ENCODE measurements around the gene ORAI2.
"Not testable (repeated sequence)": the region's sequence is repeated elsewhere in the genome, so short reads cannot be mapped to it uniquely, and the experiment has no call there.

Gene ORAI2

DNA sequence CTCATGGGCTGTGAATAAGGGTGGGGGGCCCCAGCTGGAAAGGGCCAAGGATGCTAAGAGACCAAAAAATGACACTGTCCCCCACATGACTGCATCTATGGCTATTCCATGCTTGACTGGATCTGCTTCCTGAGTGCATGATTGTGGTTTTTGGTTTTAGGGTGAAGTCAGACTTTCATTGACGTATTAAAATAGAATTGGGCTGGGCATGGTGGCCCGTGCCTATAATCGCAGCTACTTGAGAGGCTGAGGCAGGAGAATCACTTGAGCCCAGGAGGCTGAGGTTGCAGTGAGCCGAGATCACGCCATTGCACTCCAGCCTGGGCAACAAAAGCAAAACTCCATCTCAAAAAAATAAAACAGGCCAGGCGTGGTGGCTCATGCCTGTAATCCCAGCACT is 24.8 kb upstream of the ORAI2 start:
- not testable (repeated sequence) for H3K9me3 Mint-ChIP-seq, H3K4me1 Mint-ChIP-seq, H3K27ac Mint-ChIP-seq, H3K4me3 Mint-ChIP-seq, H3K27me3 Mint-ChIP-seq
- H3K36me3 Mint-ChIP-seq = peaks cover 15% of the 10 kb centered on the region

GRCh38 chr7:102409340-102409739 is 24.0 kb upstream of the ORAI2 start:
- H3K9me3 Mint-ChIP-seq = no peaks in the 10 kb centered on the region
- peaks cover 15% of the 10 kb centered on the region for H3K36me3 Mint-ChIP-seq
- H3K27ac Mint-ChIP-seq = no peak overlapping the region
- H3K27me3 Mint-ChIP-seq = no peaks in the 10 kb centered on the region
- H3K4me1 Mint-ChIP-seq = peaks cover 10% of the 10 kb centered on the region
- no peak overlapping the region for H3K4me3 Mint-ChIP-seq

- Mint-ChIP-seq H3K4me3 (no peak overlapping the region), H3K27me3 (no peaks in the 10 kb centered on the region), H3K27ac (no peak overlapping the region), H3K4me1 (peaks cover 13% of the 10 kb centered on the region), H3K36me3 (peaks cover 15% of the 10 kb centered on the region), H3K9me3 (no peaks in the 10 kb centered on the region)
These were observed 23.3 kb upstream of the ORAI2 start for GRCh38 chr7:102410123-102410522.

- Mint-ChIP-seq H3K27me3 (no peaks in the 10 kb centered on the region), H3K9me3 (no peaks in the 10 kb centered on the region), H3K36me3 (peaks cover 13% of the 10 kb centered on the region), H3K27ac (no peak overlapping the region), H3K4me3 (no peak overlapping the region), H3K4me1 (peaks cover 21% of the 10 kb centered on the region)
These were observed 22.5 kb upstream of the ORAI2 start for GRCh38 chr7:102410918-102411317.

- no peaks in the 10 kb centered on the region for H3K9me3 Mint-ChIP-seq
- H3K27ac Mint-ChIP-seq = no peak overlapping the region
- no peaks in the 10 kb centered on the region for H3K27me3 Mint-ChIP-seq
- H3K4me3 Mint-ChIP-seq = no peak overlapping the region
- peaks cover 16% of the 10 kb centered on the region for H3K36me3 Mint-ChIP-seq
- H3K4me1 Mint-ChIP-seq = peaks cover 37% of the 10 kb centered on the region
These were observed 20.8 kb upstream of the ORAI2 start for GRCh38 chr7:102412548-102412947.

DNA sequence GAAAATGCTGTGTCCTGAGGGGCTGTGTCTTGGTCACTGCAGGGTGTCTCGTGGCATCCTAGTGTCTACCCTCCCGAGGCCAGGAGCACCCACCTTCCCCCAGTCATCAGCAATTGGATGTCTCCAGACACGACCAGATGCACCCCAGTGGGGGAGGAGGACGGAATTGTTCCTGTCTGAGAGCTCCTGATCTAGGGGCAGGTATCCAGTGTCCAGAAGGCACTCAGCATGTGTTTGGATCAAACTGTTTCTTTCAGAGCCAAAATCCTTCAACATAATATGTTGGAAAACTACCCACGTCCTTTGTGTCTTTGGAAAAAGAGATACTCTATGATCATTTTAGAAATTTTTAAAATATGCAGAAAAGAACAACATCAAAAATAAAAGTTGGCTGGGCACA is 20.3 kb upstream of the ORAI2 start:
- peaks cover 42% of the 10 kb centered on the region for H3K4me1 Mint-ChIP-seq
- no peaks in the 10 kb centered on the region for H3K27me3 Mint-ChIP-seq
- peak overlapping the region; percentile 77 for H3K27ac Mint-ChIP-seq
- H3K9me3 Mint-ChIP-seq = no peaks in the 10 kb centered on the region
- no peak overlapping the region for H3K4me3 Mint-ChIP-seq
- H3K36me3 Mint-ChIP-seq = peaks cover 16% of the 10 kb centered on the region

GRCh38 chr7:102413611-102414010 is 19.8 kb upstream of the ORAI2 start:
- Mint-ChIP-seq H3K36me3 (peaks cover 16% of the 10 kb centered on the region), H3K4me3 (no peak overlapping the region), H3K4me1 (peaks cover 47% of the 10 kb centered on the region), H3K27ac (peak overlapping the region; percentile 80), H3K27me3 (no peaks in the 10 kb centered on the region), H3K9me3 (no peaks in the 10 kb centered on the region)

GRCh38 chr7:102415685-102416225 is 17.6 kb upstream of the ORAI2 start:
- Mint-ChIP-seq H3K4me3 (peak overlapping the region; percentile 77), H3K9me3 (no peaks in the 10 kb centered on the region), H3K4me1 (peaks cover 65% of the 10 kb centered on the region), H3K36me3 (peaks cover 12% of the 10 kb centered on the region), H3K27ac (peak overlapping the region; percentile 93), H3K27me3 (no peaks in the 10 kb centered on the region)

DNA sequence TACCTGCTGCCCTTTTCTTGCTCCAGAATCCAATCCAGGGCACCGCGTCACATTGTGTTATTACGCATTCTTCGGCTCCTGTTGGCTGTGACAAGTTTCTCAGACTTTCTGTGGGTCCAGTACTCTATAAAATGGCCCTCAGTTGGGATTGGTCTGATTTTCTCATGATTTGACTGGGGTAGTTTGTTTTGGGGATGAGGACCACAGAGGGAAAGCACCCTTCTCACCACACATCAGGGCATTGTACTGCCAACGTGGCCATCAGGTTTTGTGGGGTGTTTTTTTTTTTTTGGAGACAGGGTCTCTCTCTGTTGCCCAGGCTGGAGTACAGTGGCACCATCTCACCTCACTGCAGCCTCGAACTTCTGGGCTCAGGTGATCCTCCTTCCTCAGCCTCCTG is 17.0 kb upstream of the ORAI2 start:
- H3K27me3 Mint-ChIP-seq = no peaks in the 10 kb centered on the region
- H3K36me3 Mint-ChIP-seq = peaks cover 17% of the 10 kb centered on the region
- peak overlapping the region; percentile 93 for H3K27ac Mint-ChIP-seq
- peaks cover 70% of the 10 kb centered on the region for H3K4me1 Mint-ChIP-seq
- no peaks in the 10 kb centered on the region for H3K9me3 Mint-ChIP-seq
- H3K4me3 Mint-ChIP-seq = peak overlapping the region; percentile 77

GRCh38 chr7:102417105-102417504 is 16.3 kb upstream of the ORAI2 start:
- Mint-ChIP-seq H3K36me3 (peaks cover 15% of the 10 kb centered on the region), H3K27ac (peak overlapping the region; percentile 96), H3K4me3 (peak overlapping the region; percentile 15), H3K27me3 (no peaks in the 10 kb centered on the region), H3K4me1 (peaks cover 70% of the 10 kb centered on the region), H3K9me3 (no peaks in the 10 kb centered on the region)

GRCh38 chr7:102418592-102418991 is 14.8 kb upstream of the ORAI2 start:
- peaks cover 15% of the 10 kb centered on the region for H3K36me3 Mint-ChIP-seq
- H3K4me1 Mint-ChIP-seq = peaks cover 76% of the 10 kb centered on the region
- H3K4me3 Mint-ChIP-seq = no peak overlapping the region
- H3K27ac Mint-ChIP-seq = peak overlapping the region; percentile 85
- H3K9me3 Mint-ChIP-seq = no peaks in the 10 kb centered on the region
- no peaks in the 10 kb centered on the region for H3K27me3 Mint-ChIP-seq

DNA sequence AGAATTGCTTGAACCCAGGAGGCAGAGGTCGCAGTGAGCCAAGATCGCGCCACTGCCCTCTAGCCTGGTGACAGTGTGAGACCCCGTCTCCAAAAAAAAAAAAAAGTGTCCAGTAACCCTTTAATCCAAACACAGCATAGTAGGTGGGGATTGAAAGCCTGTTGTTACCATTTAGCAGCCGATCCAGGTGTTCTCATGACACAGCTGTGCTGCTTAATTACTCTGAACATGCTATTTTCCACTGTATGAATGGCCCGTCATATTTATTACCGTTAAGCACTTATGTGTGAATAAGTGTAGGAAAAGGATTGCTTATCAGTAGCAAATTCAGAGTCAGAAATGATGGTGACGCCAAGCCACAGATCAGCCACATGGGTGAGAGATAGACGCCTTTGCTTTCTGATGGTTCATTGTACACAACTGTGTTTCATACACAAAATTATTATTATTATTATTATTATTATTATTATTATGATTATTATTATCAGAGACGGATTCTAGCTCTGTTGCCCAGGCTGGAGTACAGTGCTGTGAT is 11.6 kb upstream of the ORAI2 start:
- H3K27ac Mint-ChIP-seq = no peak overlapping the region
- H3K4me1 Mint-ChIP-seq = peaks cover 77% of the 10 kb centered on the region
- no peaks in the 10 kb centered on the region for H3K27me3 Mint-ChIP-seq
- H3K9me3 Mint-ChIP-seq = no peaks in the 10 kb centered on the region
- H3K4me3 Mint-ChIP-seq = no peak overlapping the region
- peaks cover 22% of the 10 kb centered on the region for H3K36me3 Mint-ChIP-seq

- Mint-ChIP-seq H3K9me3 (no peaks in the 10 kb centered on the region), H3K4me1 (peaks cover 75% of the 10 kb centered on the region), H3K27ac (peak overlapping the region; percentile 91), H3K4me3 (peak overlapping the region; percentile 21), H3K27me3 (no peaks in the 10 kb centered on the region), H3K36me3 (peaks cover 19% of the 10 kb centered on the region)
These were observed 9.2 kb upstream of the ORAI2 start for GRCh38 chr7:102424129-102424551.

DNA sequence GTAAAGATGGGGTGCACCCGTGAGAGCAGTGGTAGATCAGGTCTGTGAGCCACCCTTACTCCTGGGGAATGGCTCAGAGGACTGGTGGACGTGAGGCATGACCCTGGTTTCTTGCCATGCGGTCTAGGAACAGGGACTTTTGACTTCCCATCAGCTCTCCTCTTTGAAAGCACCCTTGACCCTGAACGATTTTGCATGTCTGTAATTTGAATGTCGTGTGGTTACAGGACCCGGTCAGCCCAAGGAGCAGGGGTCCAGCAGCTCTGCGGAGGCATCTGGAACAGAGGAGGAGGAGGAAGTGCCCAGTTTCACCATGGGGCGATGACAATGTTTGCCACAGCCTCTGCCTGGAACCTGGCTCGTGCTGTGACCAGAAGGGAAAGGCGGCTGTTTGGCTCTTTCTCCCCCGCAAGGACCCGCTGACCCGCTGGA is 8.6 kb upstream of the ORAI2 start:
- Mint-ChIP-seq H3K36me3 (peaks cover 18% of the 10 kb centered on the region), H3K4me3 (peak overlapping the region; percentile 21), H3K9me3 (no peaks in the 10 kb centered on the region), H3K4me1 (peaks cover 76% of the 10 kb centered on the region), H3K27me3 (no peaks in the 10 kb centered on the region), H3K27ac (peak overlapping the region; percentile 99)

DNA sequence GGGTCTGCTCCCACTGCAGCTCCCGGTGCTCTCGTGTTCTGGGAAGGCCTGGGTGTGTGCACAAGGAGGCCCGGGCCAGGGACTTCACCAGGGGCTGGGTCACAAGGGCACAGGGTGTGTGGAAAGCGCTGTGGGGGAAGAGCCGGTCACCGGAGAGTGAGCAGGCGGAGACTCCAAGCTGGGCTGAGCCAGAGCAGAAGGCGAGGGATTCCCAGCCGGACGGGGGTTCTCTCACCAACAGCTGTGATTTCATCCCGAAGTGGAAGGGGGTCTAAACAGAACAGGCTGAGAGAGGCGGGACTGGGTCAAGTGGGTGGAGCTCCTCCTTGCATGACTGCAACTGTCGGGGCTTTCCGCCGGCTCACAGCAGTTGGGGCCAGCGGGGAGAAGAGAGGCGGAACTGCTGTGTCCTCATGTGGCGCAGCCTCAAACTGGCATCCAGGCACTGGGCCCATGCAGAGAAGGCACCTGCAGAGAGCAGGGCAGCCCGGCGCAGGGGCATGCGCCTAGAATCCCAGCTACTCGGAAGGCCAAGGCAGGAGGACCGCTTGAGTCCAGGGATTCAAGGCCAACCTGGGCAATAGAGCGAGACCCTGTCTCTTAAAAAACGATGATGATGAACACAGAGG is 7.6 kb upstream of the ORAI2 start:
- Mint-ChIP-seq H3K27ac (peak overlapping the region; percentile 99), H3K36me3 (peaks cover 12% of the 10 kb centered on the region), H3K9me3 (no peaks in the 10 kb centered on the region), H3K27me3 (no peaks in the 10 kb centered on the region), H3K4me3 (peak overlapping the region; percentile 91), H3K4me1 (peaks cover 76% of the 10 kb centered on the region)

GRCh38 chr7:102426268-102427018 is 6.9 kb upstream of the ORAI2 start:
- no peaks in the 10 kb centered on the region for H3K9me3 Mint-ChIP-seq
- H3K36me3 Mint-ChIP-seq = peaks cover 7% of the 10 kb centered on the region
- peak overlapping the region; percentile 91 for H3K4me3 Mint-ChIP-seq
- H3K27me3 Mint-ChIP-seq = no peaks in the 10 kb centered on the region
- H3K27ac Mint-ChIP-seq = peak overlapping the region; percentile 99
- H3K4me1 Mint-ChIP-seq = peaks cover 77% of the 10 kb centered on the region

Data from activated naive CD4-positive, alpha-beta T cell treated with anti-CD3 and anti-CD28 coated beads, Interleukin-2, amount 50 U/mL, for 24 hours (primary cell).